HG02885 (cell line): ENCODE measurements around the gene VSIG10L2.

Source experiments
- ATAC-seq: cut with Tn5 transposase; IDR thresholded peaks from one replicate; pipeline ENCODE4 v1.9.1; 2021; ENCODE audit warnings: mild to moderate bottlenecking; ENCODE audit not compliant: unreplicated experiment, poor library complexity

The VSIG10L2 gene

DNA sequence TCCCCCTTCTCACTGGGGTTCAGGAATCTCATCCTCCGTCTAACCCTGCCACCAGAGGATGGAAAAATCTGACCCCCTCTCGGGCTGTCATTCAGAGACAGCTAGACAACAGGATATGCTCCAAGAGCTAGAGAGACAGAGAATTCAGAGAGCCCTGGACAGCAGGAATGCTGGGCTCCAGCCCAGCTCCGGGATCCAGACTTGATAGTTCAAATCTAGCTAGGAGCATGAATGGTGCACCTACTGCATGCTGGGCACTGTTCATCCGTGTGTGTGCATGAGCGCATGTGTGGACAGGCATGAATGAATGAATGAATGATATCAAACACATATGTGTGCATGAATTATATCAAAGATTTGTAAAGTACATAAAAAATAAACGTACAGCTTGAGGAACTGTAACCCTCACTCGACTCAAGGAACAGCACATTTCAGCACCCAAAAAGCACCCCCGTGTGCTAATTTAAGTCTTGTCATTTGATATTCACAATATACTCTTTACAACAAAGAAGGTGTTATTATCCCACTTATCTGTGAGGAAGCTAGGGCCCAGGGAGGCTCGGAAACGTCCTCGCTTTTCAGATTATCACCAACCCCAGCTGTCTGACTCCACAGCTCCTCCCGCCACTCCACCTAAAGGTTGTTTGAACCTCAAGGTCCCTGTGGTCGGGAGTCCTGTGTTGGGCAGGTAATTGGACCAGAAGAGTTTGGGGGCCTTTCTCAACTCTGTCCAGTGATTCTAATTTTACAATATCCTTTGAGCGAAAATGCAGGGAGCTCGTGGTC, 640 bp upstream of the VSIG10L2 start:
- ATAC-seq, result no peak

- no peak for ATAC-seq
Observed at GRCh38 chr11:125946712-125947418, 1.0 kb downstream of the VSIG10L2 start.

- no peak for ATAC-seq
Observed at GRCh38 chr11:125947419-125948277, 1.8 kb downstream of the VSIG10L2 start.

DNA sequence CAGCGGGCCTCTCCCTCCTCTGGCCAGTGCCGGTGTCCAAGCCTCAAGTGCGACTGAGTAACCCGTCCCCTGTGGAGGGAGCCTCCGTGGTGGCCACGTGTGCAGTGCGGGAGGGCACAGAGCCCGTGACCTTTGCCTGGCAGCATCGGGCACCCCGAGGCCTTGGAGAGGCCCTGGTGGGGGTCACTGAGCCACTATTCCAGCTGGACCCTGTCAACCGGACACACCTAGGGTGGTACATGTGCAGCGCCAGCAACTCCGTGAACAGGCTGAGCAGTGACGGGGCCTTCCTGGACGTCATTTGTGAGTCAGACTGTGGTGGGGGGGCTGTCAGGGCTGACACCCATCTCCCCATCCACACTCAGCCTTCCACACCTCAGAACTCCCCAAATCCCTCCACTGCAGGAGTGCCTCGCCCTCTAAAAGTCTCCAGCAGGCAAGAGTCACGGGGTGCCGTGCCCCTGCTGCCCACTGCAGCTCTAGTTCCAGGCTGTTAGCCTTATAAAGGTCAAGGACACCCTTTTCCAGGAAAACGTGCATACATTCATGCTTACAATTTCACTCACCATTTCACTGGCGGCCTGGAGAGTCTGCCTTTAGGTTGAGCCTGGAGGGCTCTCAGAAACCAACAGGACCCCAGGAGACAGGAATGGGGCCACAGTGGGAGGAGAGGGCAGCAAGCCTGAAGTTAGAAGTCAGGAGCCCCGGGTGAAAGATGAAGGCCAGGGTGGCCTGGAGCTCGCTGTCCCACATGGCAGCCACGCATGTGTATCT, 2.6 kb downstream of the VSIG10L2 start:
- no peak for ATAC-seq

- no peak for ATAC-seq
Observed at GRCh38 chr11:125949271-125950177, 3.7 kb downstream of the VSIG10L2 start.

DNA sequence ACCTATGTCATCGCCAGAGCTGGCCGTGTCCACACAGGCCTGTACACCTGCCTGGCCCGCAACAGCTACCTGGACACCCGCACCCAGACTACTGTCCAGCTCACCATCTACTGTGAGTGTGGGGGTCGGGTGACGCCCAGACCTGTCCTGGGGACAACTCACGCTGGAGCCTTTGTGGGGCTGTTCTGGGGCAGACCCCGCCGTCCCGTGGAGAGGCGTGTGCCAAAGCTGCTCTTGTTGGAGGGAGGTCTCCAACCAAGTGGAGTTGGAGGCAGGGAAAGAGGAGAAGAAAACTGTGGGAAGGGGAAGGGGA, 4.3 kb downstream of the VSIG10L2 start:
- ATAC-seq, result no peak

DNA sequence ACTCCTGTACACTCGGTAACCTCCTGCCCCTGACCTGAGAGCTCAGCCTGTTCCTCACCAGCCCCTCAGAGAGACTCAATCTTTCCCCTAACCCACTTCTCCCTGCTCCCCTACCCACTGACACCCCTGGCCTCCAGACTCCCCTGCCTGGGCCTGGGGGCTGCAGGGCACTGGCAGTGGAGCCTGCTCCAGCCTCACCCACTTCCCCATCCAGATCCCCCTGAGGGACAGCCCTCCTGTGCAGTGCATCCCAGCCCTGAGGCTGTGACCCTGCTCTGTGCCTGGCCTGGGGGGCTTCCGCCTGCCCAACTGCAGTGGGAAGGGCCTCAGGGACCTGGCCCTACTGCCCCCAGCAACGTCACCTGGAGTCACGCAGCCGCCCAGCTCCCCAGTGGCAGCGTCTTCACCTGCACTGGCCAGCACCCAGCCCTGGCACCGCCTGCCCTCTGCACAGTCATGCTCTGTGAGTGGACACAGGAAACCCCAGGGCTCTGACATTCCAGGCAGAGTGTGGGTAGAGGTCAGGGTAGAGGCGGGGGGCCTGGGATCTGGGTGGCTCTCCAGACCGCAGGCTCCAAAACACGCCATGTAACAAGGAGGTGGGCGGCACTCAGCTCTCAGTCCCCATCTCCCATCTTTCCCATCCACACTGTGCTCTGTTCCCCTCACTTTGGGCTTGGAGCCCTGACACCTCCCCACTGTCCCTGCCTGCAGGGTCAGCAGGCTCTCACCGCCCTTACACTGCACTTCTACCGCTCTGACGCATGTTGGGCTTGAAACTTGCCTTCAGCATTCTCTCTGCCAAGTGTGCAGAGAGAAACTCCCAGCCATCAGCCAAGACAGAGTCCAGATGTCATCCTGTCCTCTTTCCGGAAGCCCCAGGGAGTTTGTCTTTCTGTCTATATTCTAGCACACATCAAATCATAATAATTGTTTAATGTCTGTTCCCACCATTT, 5.1 kb downstream of the VSIG10L2 start:
- ATAC-seq, result no peak

GRCh38 chr11:125951731-125952130, 5.9 kb downstream of the VSIG10L2 start:
- no peak for ATAC-seq

GRCh38 chr11:125952559-125952958, 6.7 kb downstream of the VSIG10L2 start:
- no peak for ATAC-seq

GRCh38 chr11:125952973-125953372, 7.1 kb downstream of the VSIG10L2 start:
- ATAC-seq, result no peak

DNA sequence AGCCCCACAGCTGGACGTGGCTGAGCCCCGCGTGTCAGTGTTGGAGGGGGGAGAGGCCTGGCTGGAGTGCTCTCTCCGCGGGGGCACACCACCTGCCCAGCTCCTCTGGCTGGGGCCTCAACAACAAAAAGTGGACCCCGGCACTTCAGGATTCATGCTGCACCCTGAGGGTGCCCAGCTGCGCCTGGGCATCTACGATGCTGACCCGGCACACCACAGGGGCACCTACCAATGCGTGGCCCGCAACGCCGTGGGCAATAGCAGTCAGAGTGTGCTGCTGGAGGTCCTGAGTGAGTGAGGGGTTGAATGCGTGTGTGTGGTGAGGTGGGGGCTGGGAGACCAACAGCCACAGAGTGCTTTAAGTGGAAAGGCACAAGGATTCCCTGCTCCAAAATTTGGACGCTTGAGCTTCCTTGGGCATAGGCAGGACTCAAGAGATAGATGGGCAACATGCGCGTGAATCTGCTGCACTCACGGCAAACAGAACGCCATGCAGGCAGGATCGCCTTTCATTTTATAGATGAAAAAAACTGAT, 7.6 kb downstream of the VSIG10L2 start:
- ATAC-seq, result no peak

- no peak for ATAC-seq
Observed at GRCh38 chr11:125954123-125954944, 8.5 kb downstream of the VSIG10L2 start.

DNA sequence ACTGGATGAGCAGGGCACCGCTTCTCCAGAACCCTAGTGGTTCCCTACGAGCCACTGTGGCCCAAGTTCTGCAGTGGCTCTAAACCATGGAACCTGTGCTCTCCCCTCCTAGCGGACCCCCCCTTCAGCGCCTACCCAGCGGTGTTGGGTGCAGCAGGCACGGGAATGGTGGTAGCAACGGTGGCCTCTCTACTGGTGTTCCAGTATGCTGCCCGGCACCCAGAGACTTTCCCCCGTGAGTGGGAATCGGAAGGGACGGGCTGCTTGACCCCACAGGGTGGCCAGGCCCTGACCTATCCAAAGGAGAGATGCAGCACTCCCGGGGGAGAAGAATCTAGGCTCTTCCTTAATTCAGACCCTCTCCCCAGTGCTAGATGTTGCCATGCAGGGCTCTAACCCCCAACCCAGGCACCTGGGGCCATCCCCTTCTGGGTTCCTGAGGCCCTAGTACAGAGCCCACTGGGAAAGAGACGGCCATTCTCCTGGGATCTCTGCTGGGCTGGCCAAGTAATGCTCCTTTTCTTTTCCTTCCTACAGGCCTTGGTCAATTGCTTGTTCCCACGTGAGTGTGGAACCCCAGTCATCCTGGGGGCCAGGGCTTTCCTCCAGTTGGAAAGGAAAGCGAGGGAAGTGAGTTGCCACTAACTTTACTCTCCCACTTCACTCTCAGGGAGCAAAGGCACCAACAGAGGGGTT, 9.2 kb downstream of the VSIG10L2 start:
- ATAC-seq, result no peak

GRCh38 chr11:125955856-125956255, 10.0 kb downstream of the VSIG10L2 start:
- no peak for ATAC-seq

DNA sequence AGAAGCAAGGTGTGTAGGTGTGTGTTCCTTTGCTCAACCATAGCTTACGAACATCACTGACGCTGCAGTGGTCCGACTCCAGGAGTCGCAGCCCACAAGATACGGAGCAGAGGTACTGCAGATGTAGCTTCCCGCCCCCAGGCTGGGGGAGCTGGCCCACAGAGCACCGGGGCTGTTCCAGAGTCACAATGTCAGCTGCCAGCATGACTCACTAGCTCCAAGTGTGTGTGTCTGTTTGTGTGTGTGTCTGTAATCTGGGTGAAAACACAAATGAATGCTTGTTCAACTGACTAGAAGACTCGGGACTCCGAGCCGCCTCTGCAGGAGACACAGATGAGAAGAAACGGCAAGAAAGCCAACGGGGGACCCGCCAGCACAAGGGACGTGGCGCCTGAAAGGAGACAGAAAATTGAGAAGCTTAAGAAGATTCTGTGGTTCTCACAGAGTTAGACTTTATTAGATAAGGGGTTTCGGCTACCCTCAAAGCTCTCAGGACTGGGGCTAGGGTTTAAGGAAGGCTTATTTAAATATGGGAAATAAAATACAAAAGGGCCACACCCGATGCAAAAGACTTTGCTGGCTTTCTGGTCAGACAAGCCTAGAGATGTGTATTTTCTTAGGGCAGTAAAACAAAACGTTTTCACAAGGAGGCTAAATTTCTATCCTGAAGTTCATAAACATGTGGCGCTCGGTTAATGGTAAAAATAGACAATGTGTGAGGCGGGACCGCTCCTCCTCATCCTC, 10.7 kb downstream of the VSIG10L2 start:
- no peak for ATAC-seq
